ENCODE results near the gene ECSIT. TPM values are rescaled to one million over a fixed set of nuclear protein-coding genes. Genes with fewer than 3 reads are reported as not detected.

ECSIT gene
- total and polyA plus RNA-seq, 2 experiments from 2014 or later: 36.6 to 66.5 TPM

GRCh38 chr19:11510444-11510843 lies 18.5 kb downstream of the ECSIT start:
- ATAC-seq: no peak
- H3K27ac Mint-ChIP-seq: no peak overlapping the region
- H3K27ac ChIP-seq (ENCODE audit: low read depth): no peak overlapping the region

More at GRCh38 chr19:11510444-11510843, 18.5 kb downstream of the ECSIT start:
- Mint-ChIP-seq H3K4me1 (no peaks in the 10 kb centered on the region; the same call in 2 of the 3 replicates), H3K4me3 (no peak overlapping the region), H3K36me3 (ENCODE audit: low read depth) (peaks cover 15% of the 10 kb centered on the region), H3K9me3 (no peaks in the 10 kb centered on the region; the same call in 2 of the 3 replicates), H3K27me3 (ENCODE audit: insufficient read depth, low read depth, poor library complexity) (peaks cover 21% of the 10 kb centered on the region)
- Histone ChIP-seq H3K4me3 (no peak overlapping the region), H3K79me2 (replicated peaks; ENCODE audit: insufficient read depth) (no peaks in the 10 kb centered on the region), H2AFZ (no peak overlapping the region), H4K20me1 (replicated peaks; ENCODE audit: insufficient read depth) (no peaks in the 10 kb centered on the region), H3K4me2 (no peak overlapping the region), H3K9me2 (ENCODE audit: insufficient read depth) (no peaks in the 10 kb centered on the region), H3K36me3 (ENCODE audit: insufficient read depth) (peaks cover 5% of the 10 kb centered on the region), H3K27me3 (ENCODE audit: insufficient read depth) (no peaks in the 10 kb centered on the region), H3F3A (replicated peaks; ENCODE audit: low read depth) (no peaks in the 10 kb centered on the region), H3K4me1 (ENCODE audit: insufficient read depth) (no peaks in the 10 kb centered on the region)
- TF ChIP-seq POLR2AphosphoS5 (IDR thresholded peaks at IDR 0.05; ENCODE audit: low read depth): no peak
- TF ChIP-seq CREB1 (CRISPR knock-in tag; IDR thresholded peaks at IDR 0.05; ENCODE audit: low read depth): no peak
- TF ChIP-seq, protein P1, sequence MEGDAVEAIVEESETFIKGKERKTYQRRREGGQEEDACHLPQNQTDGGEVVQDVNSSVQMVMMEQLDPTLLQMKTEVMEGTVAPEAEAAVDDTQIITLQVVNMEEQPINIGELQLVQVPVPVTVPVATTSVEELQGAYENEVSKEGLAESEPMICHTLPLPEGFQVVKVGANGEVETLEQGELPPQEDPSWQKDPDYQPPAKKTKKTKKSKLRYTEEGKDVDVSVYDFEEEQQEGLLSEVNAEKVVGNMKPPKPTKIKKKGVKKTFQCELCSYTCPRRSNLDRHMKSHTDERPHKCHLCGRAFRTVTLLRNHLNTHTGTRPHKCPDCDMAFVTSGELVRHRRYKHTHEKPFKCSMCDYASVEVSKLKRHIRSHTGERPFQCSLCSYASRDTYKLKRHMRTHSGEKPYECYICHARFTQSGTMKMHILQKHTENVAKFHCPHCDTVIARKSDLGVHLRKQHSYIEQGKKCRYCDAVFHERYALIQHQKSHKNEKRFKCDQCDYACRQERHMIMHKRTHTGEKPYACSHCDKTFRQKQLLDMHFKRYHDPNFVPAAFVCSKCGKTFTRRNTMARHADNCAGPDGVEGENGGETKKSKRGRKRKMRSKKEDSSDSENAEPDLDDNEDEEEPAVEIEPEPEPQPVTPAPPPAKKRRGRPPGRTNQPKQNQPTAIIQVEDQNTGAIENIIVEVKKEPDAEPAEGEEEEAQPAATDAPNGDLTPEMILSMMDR (conservative IDR thresholded peaks at IDR 0.05; ENCODE audit: low read depth in 2 of 2): no peak
- no peak for TF ChIP-seq ETS1 (IDR thresholded peaks at IDR 0.05)
- TF ChIP-seq NANOG (IDR thresholded peaks at IDR 0.05; ENCODE audit: borderline replicate concordance): no peak
- no peak for TF ChIP-seq ZNF114 (CRISPR knock-in tag; IDR thresholded peaks at IDR 0.05)
- no peak for TF ChIP-seq EZH2 (IDR thresholded peaks at IDR 0.05; ENCODE audit: low read depth, unreplicated experiment)
- no peak for TF ChIP-seq EZH2phosphoT487 (IDR thresholded peaks at IDR 0.05; ENCODE audit: unreplicated experiment)
- TF ChIP-seq JUNB (IDR thresholded peaks at IDR 0.05; ENCODE audit: unreplicated experiment): no peak
- no peak for TF ChIP-seq STAT1 (IDR thresholded peaks at IDR 0.05; ENCODE audit: unreplicated experiment)
- TF ChIP-seq, protein P2, sequence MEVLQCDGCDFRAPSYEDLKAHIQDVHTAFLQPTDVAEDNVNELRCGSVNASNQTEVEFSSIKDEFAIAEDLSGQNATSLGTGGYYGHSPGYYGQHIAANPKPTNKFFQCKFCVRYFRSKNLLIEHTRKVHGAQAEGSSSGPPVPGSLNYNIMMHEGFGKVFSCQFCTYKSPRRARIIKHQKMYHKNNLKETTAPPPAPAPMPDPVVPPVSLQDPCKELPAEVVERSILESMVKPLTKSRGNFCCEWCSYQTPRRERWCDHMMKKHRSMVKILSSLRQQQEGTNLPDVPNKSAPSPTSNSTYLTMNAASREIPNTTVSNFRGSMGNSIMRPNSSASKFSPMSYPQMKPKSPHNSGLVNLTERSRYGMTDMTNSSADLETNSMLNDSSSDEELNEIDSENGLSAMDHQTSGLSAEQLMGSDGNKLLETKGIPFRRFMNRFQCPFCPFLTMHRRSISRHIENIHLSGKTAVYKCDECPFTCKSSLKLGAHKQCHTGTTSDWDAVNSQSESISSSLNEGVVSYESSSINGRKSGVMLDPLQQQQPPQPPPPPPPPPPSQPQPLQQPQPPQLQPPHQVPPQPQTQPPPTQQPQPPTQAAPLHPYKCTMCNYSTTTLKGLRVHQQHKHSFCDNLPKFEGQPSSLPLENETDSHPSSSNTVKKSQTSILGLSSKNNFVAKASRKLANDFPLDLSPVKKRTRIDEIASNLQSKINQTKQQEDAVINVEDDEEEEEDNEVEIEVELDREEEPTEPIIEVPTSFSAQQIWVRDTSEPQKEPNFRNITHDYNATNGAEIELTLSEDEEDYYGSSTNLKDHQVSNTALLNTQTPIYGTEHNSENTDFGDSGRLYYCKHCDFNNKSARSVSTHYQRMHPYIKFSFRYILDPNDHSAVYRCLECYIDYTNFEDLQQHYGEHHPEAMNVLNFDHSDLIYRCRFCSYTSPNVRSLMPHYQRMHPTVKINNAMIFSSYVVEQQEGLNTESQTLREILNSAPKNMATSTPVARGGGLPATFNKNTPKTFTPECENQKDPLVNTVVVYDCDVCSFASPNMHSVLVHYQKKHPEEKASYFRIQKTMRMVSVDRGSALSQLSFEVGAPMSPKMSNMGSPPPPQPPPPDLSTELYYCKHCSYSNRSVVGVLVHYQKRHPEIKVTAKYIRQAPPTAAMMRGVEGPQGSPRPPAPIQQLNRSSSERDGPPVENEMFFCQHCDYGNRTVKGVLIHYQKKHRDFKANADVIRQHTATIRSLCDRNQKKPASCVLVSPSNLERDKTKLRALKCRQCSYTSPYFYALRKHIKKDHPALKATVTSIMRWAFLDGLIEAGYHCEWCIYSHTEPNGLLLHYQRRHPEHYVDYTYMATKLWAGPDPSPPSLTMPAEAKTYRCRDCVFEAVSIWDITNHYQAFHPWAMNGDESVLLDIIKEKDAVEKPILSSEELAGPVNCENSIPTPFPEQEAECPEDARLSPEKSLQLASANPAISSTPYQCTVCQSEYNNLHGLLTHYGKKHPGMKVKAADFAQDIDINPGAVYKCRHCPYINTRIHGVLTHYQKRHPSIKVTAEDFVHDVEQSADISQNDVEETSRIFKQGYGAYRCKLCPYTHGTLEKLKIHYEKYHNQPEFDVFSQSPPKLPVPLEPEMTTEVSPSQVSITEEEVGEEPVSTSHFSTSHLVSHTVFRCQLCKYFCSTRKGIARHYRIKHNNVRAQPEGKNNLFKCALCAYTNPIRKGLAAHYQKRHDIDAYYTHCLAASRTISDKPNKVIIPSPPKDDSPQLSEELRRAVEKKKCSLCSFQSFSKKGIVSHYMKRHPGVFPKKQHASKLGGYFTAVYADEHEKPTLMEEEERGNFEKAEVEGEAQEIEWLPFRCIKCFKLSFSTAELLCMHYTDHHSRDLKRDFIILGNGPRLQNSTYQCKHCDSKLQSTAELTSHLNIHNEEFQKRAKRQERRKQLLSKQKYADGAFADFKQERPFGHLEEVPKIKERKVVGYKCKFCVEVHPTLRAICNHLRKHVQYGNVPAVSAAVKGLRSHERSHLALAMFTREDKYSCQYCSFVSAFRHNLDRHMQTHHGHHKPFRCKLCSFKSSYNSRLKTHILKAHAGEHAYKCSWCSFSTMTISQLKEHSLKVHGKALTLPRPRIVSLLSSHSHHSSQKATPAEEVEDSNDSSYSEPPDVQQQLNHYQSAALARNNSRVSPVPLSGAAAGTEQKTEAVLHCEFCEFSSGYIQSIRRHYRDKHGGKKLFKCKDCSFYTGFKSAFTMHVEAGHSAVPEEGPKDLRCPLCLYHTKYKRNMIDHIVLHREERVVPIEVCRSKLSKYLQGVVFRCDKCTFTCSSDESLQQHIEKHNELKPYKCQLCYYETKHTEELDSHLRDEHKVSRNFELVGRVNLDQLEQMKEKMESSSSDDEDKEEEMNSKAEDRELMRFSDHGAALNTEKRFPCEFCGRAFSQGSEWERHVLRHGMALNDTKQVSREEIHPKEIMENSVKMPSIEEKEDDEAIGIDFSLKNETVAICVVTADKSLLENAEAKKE (CRISPR knock-in tag; IDR thresholded peaks at IDR 0.05): no peak
- no peak for TF ChIP-seq ZNF331 (CRISPR knock-in tag; IDR thresholded peaks at IDR 0.05; ENCODE audit: low read depth)
- DNase-seq (ENCODE audit: low spot score): no peak

Measured in GM23338 (cell line).